Progenitor cell of endocrine pancreas (in vitro differentiated cells): Measurements from ENCODE around the gene STK32C. TPM values are rescaled to one million over a fixed set of nuclear protein-coding genes. Genes with fewer than 3 reads are reported as not detected.

Source experiments
- DNase-seq: peaks from one replicate; pipeline ENCODE4 v3.0.0; 2021; ENCODE audit warnings: low spot score; ENCODE audit not compliant: unreplicated experiment
- H3K27ac Mint-ChIP-seq: 2 replicates; pipeline ENCODE4 v1.8.0; 2021; ENCODE audit warnings: mild to moderate bottlenecking, moderate library complexity, mixed read lengths
- H3K27me3 Mint-ChIP-seq: 2 replicates; pipeline ENCODE4 v1.8.0; 2021; ENCODE audit warnings: mixed read lengths
- H3K36me3 Mint-ChIP-seq: 2 replicates; pipeline ENCODE4 v1.8.0; 2022; ENCODE audit warnings: mixed read lengths; ENCODE audit not compliant: insufficient read depth
- H3K4me1 Mint-ChIP-seq: 2 replicates; pipeline ENCODE4 v1.8.0; 2021; ENCODE audit warnings: low read depth, mixed read lengths
- H3K4me3 Mint-ChIP-seq: 2 replicates; pipeline ENCODE4 v1.8.0; 2021; ENCODE audit warnings: low read depth, mild to moderate bottlenecking, moderate library complexity, mixed read lengths
- H3K9me3 Mint-ChIP-seq: 2 replicates; pipeline ENCODE4 v1.8.0; 2021; ENCODE audit warnings: low read depth, mixed read lengths
- total RNA-seq: library from RNA; stranded (reverse); gene quantifications from 2 replicates; pipeline ENCODE4 v1.2.1, GENCODE V29; 2021
- TF ChIP-seq, protein P1 (sequence below): fragments of 200-600 bp; sonication (generic); IDR thresholded peaks from one replicate; pipeline ENCODE4 v1.5.0; 2021; ENCODE audit warnings: antibody characterized with exemption, mild to moderate bottlenecking; ENCODE audit not compliant: unreplicated experiment

The STK32C gene
- total RNA-seq, 1 donor from 2014 or later = 10.0 TPM

- DNase-seq = no peak
- no peaks in the 10 kb centered on the region for H3K36me3 Mint-ChIP-seq
- TF ChIP-seq, protein P1, sequence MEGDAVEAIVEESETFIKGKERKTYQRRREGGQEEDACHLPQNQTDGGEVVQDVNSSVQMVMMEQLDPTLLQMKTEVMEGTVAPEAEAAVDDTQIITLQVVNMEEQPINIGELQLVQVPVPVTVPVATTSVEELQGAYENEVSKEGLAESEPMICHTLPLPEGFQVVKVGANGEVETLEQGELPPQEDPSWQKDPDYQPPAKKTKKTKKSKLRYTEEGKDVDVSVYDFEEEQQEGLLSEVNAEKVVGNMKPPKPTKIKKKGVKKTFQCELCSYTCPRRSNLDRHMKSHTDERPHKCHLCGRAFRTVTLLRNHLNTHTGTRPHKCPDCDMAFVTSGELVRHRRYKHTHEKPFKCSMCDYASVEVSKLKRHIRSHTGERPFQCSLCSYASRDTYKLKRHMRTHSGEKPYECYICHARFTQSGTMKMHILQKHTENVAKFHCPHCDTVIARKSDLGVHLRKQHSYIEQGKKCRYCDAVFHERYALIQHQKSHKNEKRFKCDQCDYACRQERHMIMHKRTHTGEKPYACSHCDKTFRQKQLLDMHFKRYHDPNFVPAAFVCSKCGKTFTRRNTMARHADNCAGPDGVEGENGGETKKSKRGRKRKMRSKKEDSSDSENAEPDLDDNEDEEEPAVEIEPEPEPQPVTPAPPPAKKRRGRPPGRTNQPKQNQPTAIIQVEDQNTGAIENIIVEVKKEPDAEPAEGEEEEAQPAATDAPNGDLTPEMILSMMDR = no peak
- H3K27me3 Mint-ChIP-seq = peaks cover 64% of the 10 kb centered on the region
- no peak overlapping the region for H3K27ac Mint-ChIP-seq
- H3K4me3 Mint-ChIP-seq = peak overlapping the region; percentile 48
- H3K4me1 Mint-ChIP-seq = peaks cover 3% of the 10 kb centered on the region
- no peaks in the 10 kb centered on the region for H3K9me3 Mint-ChIP-seq
Observed at GRCh38 chr10:132305654-132306342, 2.0 kb downstream of the STK32C start.

DNA sequence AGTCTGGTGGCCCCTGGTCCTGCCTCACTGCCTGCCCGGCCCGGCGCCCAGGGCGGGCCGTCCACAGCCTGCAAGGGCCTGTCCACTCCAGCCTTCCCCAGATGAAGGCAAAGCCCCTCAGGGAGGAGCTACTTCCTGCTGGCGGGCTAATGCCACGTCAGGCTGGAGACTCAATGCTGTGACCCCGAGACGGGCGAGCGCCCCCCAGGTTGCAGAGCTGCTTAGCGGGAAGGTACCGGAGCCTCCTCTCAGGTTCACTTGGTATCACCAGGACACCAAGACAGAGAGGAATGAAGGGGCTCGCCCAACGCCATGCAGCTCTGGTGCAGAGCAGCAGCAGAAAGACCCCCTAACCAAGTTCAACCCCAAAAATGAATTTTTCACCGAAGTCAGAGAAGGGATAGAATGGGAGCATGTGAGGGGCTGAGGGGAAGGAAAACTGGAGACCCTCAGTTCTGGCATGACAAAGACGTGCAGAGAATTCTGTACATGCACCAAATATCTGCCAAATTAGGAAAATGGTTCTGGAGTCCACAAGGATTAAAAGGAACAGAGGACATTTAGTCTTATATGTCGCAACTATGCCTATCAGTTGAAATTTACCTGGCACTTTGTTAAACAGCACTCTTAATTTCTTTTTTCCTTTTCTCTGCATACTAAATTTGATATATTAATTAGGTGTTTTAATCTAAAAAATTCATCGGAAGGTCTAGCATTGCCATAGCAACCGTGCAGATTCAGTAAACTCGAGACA is 2.8 kb downstream of the STK32C start:
- Mint-ChIP-seq H3K4me3 (no peak overlapping the region), H3K27me3 (peaks cover 60% of the 10 kb centered on the region), H3K4me1 (peaks cover 3% of the 10 kb centered on the region), H3K9me3 (no peaks in the 10 kb centered on the region), H3K36me3 (no peaks in the 10 kb centered on the region), H3K27ac (no peak overlapping the region)
- TF ChIP-seq, protein P1 = no peak
- DNase-seq = no peak

- Mint-ChIP-seq H3K36me3 (no peaks in the 10 kb centered on the region), H3K4me3 (no peak overlapping the region), H3K27me3 (peaks cover 54% of the 10 kb centered on the region), H3K4me1 (peaks cover 3% of the 10 kb centered on the region), H3K27ac (no peak overlapping the region), H3K9me3 (no peaks in the 10 kb centered on the region)
- TF ChIP-seq, protein P1 = no peak
- no peak for DNase-seq
Observed at GRCh38 chr10:132303361-132304115, 4.2 kb downstream of the STK32C start.

DNA sequence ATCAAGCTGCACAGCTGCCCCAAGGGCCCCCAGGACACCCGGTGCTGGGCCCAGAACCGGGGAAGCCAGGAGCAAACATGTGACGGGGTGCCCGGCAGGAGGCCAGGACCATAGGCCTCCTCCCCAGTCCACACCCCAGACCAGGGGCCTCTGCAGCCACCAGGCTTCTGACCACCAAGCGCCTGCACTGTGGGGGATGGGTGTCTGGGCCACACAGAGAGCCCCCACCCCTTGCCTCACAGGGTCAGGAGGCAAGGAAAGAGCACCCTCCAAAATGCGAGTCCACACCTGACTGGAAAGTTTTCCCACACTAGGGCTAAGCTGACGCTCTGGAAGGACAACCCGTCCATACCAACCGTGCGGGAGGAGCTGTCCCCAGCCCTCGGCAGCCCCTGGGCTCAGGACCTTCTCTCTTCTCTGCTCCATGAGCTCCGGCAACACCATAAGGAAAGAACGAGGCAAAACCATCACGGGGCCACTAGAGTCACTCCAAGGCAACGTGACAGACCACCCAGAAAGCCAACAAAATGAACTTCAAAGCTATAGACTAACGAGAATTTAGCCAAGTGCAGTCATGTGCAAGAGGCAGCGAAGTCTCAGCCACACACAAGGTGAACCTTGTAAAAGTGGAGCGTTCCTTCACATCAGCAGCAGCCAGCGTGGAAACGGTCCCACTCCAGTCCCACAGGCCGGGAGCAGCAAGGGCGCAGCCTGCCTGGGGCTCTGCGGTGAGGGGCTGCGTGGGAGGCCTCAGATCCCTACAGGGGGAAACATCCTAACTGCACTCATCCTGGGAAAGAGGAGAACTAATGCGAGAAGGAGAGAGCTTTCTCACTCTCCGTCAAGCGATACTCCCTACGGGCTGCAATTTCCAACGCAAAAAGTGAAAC is 5.1 kb downstream of the STK32C start:
- Mint-ChIP-seq H3K4me3 (no peak overlapping the region), H3K36me3 (no peaks in the 10 kb centered on the region), H3K4me1 (peaks cover 3% of the 10 kb centered on the region), H3K27ac (no peak overlapping the region), H3K27me3 (peaks cover 54% of the 10 kb centered on the region), H3K9me3 (no peaks in the 10 kb centered on the region)
- TF ChIP-seq, protein P1 = no peak
- DNase-seq = no peak
